ENCODE results near the gene TRPM1. TPM values are rescaled to one million over a fixed set of nuclear protein-coding genes. Genes with fewer than 3 reads are reported as not detected.

Gene TRPM1
- total RNA-seq, 4 donors from 2014 or later: not detected

- in situ Hi-C loops (cut with MboI; ENCODE audit: low sequenced_read_pairs in 4 of 4): loop anchor here in 1 of 4 donors (25.0 kb wide), 1 partner anchor 372 kb away; no protein-coding TSS in a partner anchor
- no peak for ATAC-seq
- Histone ChIP-seq H3K4me3 (peak overlapping the region; percentile 83 to 100 (median 92)), H3K4me1 (peaks cover 56 to 64% of the 10 kb centered on the region in 2 donors), H3K27ac (peak overlapping the region; percentile 94 to 99 (median 96)), H3K9me3 (no peaks in the 10 kb centered on the region), H3K36me3 (no peaks in the 10 kb centered on the region), H3K27me3 (no peaks in the 10 kb centered on the region)
- no peak for DNase-seq
- TF ChIP-seq CTCF (IDR thresholded peaks at IDR 0.05 in 4 of 5, conservative IDR thresholded peaks at IDR 0.05 in 1 of 5) (peak in 1 of 5 experiments; percentile 14), POLR2A (IDR thresholded peaks at IDR 0.05) (no peak)
- intact Hi-C loops (cut with DNase I; ENCODE audit: low total_unique reads): loop anchor here (2.0 to 10.0 kb wide), 5 partner anchors 68 to 375 kb away; partner anchors contain the start of gene KLF13
Measured at GRCh38 chr15:30990036-30990435, 111.5 kb downstream of the TRPM1 start.

- H3K27me3 ChIP-seq: no peaks in the 10 kb centered on the region
- in situ Hi-C loops (cut with MboI; ENCODE audit: low sequenced_read_pairs in 4 of 4) (loop anchor here in 2 of 4 donors (10.0 to 25.0 kb wide), 2 partner anchors 80 to 377 kb away; partner anchors contain the start of gene FAN1 (in 1 of the 2)), intact Hi-C loops (cut with DNase I; ENCODE audit: low total_unique reads) (no loop called here)
- H3K36me3 ChIP-seq: peaks cover 0 to 3% of the 10 kb centered on the region in 2 donors
- H3K9me3 ChIP-seq: no peaks in the 10 kb centered on the region
- peak; percentile 12 to 58 for DNase-seq
- peak in 1 of 2 donors; percentile 77 for ATAC-seq
- no peak for TF ChIP-seq POLR2A (IDR thresholded peaks at IDR 0.05)
- TF ChIP-seq CTCF (IDR thresholded peaks at IDR 0.05 in 4 of 5, conservative IDR thresholded peaks at IDR 0.05 in 1 of 5): no peak
- peak overlapping the region; percentile 46 to 96 (median 80) for H3K27ac ChIP-seq
- no peak overlapping the region for H3K4me3 ChIP-seq
- H3K4me1 ChIP-seq: peaks cover 82 to 83% of the 10 kb centered on the region in 2 donors
Measured at GRCh38 chr15:30985081-30985531, 116.4 kb downstream of the TRPM1 start.

GRCh38 chr15:30984542-30984941, 117.0 kb downstream of the TRPM1 start:
- Histone ChIP-seq H3K27me3 (no peaks in the 10 kb centered on the region), H3K36me3 (peaks cover 0 to 7% of the 10 kb centered on the region in 2 donors), H3K4me3 (peak overlapping the region in 1 of 4 donors; percentile 1), H3K27ac (peak overlapping the region; percentile 46 to 96 (median 80)), H3K4me1 (peaks cover 82 to 83% of the 10 kb centered on the region in 2 donors), H3K9me3 (no peaks in the 10 kb centered on the region)
- intact Hi-C loops (cut with DNase I; ENCODE audit: low total_unique reads): no loop called here
- no peak for TF ChIP-seq POLR2A (IDR thresholded peaks at IDR 0.05)
- TF ChIP-seq CTCF (IDR thresholded peaks at IDR 0.05 in 4 of 5, conservative IDR thresholded peaks at IDR 0.05 in 1 of 5): no peak
- in situ Hi-C loops (cut with MboI; ENCODE audit: low sequenced_read_pairs in 4 of 4): loop anchor here in 2 of 4 donors (10.0 to 25.0 kb wide), 2 partner anchors 80 to 378 kb away; partner anchors contain the start of gene FAN1 (in 1 of the 2)
- ATAC-seq (no peak), DNase-seq (no peak)

GRCh38 chr15:30984118-30984517, 117.4 kb downstream of the TRPM1 start:
- H3K36me3 ChIP-seq: peaks cover 0 to 11% of the 10 kb centered on the region in 2 donors
- intact Hi-C loops (cut with DNase I; ENCODE audit: low total_unique reads): no loop called here
- in situ Hi-C loops (cut with MboI; ENCODE audit: low sequenced_read_pairs in 4 of 4): loop anchor here in 2 of 4 donors (10.0 to 25.0 kb wide), 2 partner anchors 79 to 378 kb away; partner anchors contain the start of gene FAN1 (in 1 of the 2)
- H3K27ac ChIP-seq: peak overlapping the region; percentile 46 to 96 (median 80)
- no peaks in the 10 kb centered on the region for H3K9me3 ChIP-seq
- DNase-seq: no peak
- no peak for TF ChIP-seq CTCF (IDR thresholded peaks at IDR 0.05 in 4 of 5, conservative IDR thresholded peaks at IDR 0.05 in 1 of 5)
- TF ChIP-seq POLR2A (IDR thresholded peaks at IDR 0.05): no peak
- no peaks in the 10 kb centered on the region for H3K27me3 ChIP-seq
- peaks cover 81 to 82% of the 10 kb centered on the region in 2 donors for H3K4me1 ChIP-seq
- no peak for ATAC-seq
- no peak overlapping the region for H3K4me3 ChIP-seq

Measured in gastrocnemius medialis (tissue), 4 donors.